ENCODE measurements around the gene TMEM270.

Gene TMEM270

DNA sequence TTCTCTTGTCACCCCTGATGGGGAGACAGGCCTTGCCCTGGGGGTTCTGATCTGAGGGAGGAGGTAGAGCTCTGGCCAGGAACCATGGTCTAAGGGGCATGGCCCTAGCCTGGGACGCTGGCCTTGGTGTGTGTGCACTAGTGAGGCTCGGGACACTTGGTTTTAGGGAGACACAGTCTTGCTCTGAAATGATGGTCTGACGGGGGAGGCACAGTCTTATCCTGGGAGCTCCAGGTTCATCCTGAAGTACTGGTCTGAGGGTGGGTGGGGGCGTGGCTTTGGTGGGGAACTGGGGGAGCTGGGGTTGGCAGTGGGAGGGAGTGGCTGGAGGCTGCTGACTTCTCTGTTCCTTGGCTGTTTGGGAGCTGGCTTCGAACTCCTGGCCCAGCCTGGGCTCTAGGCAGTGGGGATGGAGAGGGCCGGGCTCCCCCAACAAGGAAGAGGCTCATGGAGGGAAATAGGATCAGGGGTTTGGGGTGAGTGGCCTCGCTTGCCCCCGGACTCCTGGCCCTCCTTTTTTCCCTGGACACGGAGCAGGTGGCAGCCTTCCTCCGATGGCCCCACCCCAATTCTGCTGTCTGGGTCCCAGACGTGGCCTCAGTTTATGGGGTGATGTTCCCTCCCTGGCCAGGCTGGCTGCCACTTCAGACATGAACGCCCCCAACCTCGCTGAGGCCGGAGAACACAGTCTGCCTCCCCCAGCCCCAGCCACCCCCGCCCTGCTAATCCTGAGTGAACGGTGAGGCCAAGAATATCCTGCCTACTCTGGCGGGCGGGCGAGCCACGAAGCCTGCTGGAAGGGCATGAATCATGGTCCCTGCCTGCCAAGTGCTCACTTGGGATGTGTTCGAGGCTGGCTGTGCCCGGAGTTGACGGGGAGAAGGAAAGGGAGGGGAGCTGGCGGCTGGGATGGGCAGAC is 43.5 kb downstream of the TMEM270 start:
- H3K4me3 ChIP-seq (ENCODE audit: low read depth, low read length), result no peak overlapping the region
- TF ChIP-seq MYC (IDR thresholded peaks at IDR 0.05; ENCODE audit: low read depth, low read length) (no peak), POLR2A (IDR thresholded peaks at IDR 0.05; ENCODE audit: extremely low read depth, insufficient read length) (no peak)
- TF ChIP-seq, protein P1, sequence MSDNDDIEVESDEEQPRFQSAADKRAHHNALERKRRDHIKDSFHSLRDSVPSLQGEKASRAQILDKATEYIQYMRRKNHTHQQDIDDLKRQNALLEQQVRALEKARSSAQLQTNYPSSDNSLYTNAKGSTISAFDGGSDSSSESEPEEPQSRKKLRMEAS (IDR thresholded peaks at IDR 0.05; ENCODE audit: low read depth, low read length), result no peak
- TF ChIP-seq, protein P2, sequence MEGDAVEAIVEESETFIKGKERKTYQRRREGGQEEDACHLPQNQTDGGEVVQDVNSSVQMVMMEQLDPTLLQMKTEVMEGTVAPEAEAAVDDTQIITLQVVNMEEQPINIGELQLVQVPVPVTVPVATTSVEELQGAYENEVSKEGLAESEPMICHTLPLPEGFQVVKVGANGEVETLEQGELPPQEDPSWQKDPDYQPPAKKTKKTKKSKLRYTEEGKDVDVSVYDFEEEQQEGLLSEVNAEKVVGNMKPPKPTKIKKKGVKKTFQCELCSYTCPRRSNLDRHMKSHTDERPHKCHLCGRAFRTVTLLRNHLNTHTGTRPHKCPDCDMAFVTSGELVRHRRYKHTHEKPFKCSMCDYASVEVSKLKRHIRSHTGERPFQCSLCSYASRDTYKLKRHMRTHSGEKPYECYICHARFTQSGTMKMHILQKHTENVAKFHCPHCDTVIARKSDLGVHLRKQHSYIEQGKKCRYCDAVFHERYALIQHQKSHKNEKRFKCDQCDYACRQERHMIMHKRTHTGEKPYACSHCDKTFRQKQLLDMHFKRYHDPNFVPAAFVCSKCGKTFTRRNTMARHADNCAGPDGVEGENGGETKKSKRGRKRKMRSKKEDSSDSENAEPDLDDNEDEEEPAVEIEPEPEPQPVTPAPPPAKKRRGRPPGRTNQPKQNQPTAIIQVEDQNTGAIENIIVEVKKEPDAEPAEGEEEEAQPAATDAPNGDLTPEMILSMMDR (IDR thresholded peaks at IDR 0.05; ENCODE audit: low read depth, low read length), result no peak
- no peak for DNase-seq (ENCODE audit: low read depth)

DNA sequence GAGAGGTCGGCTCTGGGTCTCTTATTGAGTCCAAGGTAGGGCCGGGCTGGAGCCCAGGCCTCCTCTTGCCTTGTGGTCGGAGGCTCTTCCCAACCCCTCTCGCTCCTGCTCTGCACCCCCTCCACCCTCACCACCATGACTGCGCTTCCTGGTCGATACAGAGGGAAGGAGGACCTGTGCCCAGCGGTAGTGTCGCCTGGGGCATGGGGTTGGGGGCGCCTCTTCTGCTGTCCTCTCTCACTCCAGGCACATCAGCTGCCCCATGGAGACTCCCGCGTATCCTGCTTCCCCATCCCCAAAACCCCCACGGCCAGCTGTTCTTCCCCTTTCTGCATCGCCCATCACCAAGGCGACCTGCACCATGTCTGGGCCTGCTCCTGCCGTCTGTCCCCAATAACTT is 44.4 kb downstream of the TMEM270 start:
- DNase-seq (ENCODE audit: low read depth), result peak; percentile 33
- H3K4me3 ChIP-seq (ENCODE audit: low read depth, low read length), result no peak overlapping the region
- TF ChIP-seq MYC (IDR thresholded peaks at IDR 0.05; ENCODE audit: low read depth, low read length), result no peak

DNA sequence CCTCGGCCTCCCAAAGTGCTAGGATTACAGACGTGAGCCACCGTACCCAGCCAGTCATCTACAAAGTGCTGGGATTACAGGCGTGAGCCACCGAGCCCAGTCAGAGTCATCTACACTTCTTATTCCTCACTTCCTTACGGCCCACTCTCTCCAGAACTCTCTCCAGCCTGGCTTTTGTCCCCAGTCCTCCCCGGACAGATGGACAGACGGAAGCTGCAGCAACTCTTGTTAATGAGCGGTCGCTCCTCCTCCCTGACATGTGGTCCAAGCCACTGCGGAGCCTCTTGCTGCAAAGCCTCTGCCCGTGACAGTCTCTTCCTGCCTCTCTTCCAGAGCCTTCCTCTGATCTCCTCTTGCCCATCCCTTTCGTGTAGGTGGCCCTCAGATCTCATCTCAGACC is 45.9 kb downstream of the TMEM270 start:
- TF ChIP-seq, protein P2 (IDR thresholded peaks at IDR 0.05; ENCODE audit: low read depth, low read length), result no peak
- TF ChIP-seq MYC (IDR thresholded peaks at IDR 0.05; ENCODE audit: low read depth, low read length) (no peak), POLR2A (IDR thresholded peaks at IDR 0.05; ENCODE audit: extremely low read depth, insufficient read length) (no peak)
- TF ChIP-seq, protein P1 (IDR thresholded peaks at IDR 0.05; ENCODE audit: low read depth, low read length), result no peak
- no peak for DNase-seq (ENCODE audit: low read depth)
- no peak overlapping the region for H3K4me3 ChIP-seq (ENCODE audit: low read depth, low read length)

DNA sequence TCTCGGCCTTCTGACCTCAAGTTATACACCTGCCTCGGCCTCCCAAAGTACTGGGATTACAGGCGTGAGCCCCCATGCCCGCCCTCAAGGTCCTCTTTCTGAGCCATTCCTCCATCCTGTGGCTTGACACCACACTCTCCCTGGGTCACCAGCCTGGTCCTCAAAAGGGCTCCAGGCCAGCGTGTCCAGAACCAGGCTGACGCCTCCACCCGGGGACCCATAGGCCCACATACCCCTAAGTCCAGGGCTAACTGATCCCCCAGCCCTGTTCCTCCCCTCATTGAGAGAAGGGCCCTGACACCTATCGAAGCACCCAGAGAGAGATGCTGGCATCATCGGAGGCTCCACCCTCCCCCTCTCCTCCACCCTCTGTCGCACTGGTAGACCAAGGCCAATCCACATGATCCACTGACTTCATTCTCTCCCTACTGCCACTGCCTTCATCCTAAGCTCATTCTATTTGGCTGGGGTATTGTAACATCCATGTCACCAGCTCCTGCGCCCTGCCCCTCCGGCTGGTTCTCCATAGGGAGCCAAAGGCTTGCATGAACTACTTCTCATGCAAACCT is 46.7 kb downstream of the TMEM270 start:
- H3K4me3 ChIP-seq (ENCODE audit: low read depth, low read length), result no peak overlapping the region
- no peak for DNase-seq (ENCODE audit: low read depth)
- TF ChIP-seq, protein P1 (IDR thresholded peaks at IDR 0.05; ENCODE audit: low read depth, low read length), result no peak
- TF ChIP-seq MYC (IDR thresholded peaks at IDR 0.05; ENCODE audit: low read depth, low read length) (no peak), POLR2A (IDR thresholded peaks at IDR 0.05; ENCODE audit: extremely low read depth, insufficient read length) (no peak)
- TF ChIP-seq, protein P2 (IDR thresholded peaks at IDR 0.05; ENCODE audit: low read depth, low read length), result no peak

DNA sequence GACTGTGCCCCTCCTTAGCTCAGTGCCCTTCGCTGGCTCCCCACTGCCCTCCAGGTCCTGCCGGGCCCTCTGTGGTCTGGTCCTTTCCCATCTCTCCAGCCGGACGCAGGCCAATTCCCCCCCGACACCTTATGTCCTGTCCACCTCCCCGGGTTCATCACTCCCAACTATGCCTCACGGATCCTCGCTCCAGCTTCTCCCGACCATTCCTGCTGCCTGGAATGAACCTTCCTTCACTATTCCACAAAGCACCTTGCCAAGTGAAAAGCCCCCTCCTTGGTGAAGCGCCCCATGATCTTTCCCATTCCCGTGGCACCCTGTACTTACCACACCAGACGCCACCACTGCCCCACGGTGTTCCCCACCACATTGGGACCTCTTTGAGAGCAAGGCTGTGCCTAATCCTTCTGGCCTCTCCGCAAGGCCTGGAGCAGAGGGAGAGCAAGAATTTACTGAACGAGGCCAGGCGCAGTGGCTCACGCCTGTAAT is 47.2 kb downstream of the TMEM270 start:
- DNase-seq (ENCODE audit: low read depth), result no peak
- TF ChIP-seq, protein P2 (IDR thresholded peaks at IDR 0.05; ENCODE audit: low read depth, low read length), result no peak
- TF ChIP-seq MYC (IDR thresholded peaks at IDR 0.05; ENCODE audit: low read depth, low read length) (no peak), POLR2A (IDR thresholded peaks at IDR 0.05; ENCODE audit: extremely low read depth, insufficient read length) (no peak)
- TF ChIP-seq, protein P1 (IDR thresholded peaks at IDR 0.05; ENCODE audit: low read depth, low read length), result no peak
- H3K4me3 ChIP-seq (ENCODE audit: low read depth, low read length), result no peak overlapping the region
